Gastrocnemius medialis (tissue), 4 donors: ENCODE measurements around the gene LHX2. TPM values are rescaled to one million over a fixed set of nuclear protein-coding genes. Genes with fewer than 3 reads are reported as not detected.

Experiments
- ATAC-seq, 2 donors: fragments of 150-250 bp; one replicate each; pipeline ENCODE4 v1.9.1; 2016
- DNase-seq, 2 donors: peaks; one replicate each; pipeline ENCODE4 v3.0.0-alpha.2; 2019
- H3K27ac ChIP-seq, 4 donors: fragments of 200-600 bp; sonication (generic); 1 replicate in 1 of 4; 2 replicates in 3 of 4; pipeline ENCODE4 v1.5.1; 2016 to 2018; ENCODE audit warnings: mild to moderate bottlenecking in 2 of 4, moderate library complexity in 1 of 4
- H3K27me3 ChIP-seq, 3 donors: fragments of 200-600 bp; sonication (generic) in 2 of 3; 1 replicate in 1 of 3; 2 replicates in 2 of 3; pipeline versions ENCODE4 v1.5.1 to v1.6.0; 2016 to 2019; ENCODE audit warnings: mild to moderate bottlenecking in 1 of 3, moderate library complexity in 1 of 3
- H3K36me3 ChIP-seq, 2 donors: fragments of 200-600 bp; sonication (generic) in 1 of 2; one replicate each; pipeline ENCODE4 v1.5.1; 2017 to 2018
- H3K4me1 ChIP-seq, 2 donors: fragments of 200-600 bp; sonication (generic) in 1 of 2; one replicate each; pipeline ENCODE4 v1.5.1; 2016 to 2017; ENCODE audit warnings: mild to moderate bottlenecking in 2 of 2
- H3K4me3 ChIP-seq, 4 donors: fragments of 200-600 bp; sonication (generic) in 3 of 4; 1 replicate in 1 of 4; 2 replicates in 3 of 4; pipeline ENCODE4 v1.5.1; 2016 to 2019; ENCODE audit warnings: mild to moderate bottlenecking in 2 of 4
- H3K9me3 ChIP-seq, 3 donors: fragments of 200-600 bp; sonication (generic) in 2 of 3; 1 replicate in 1 of 3; 2 replicates in 2 of 3; pipeline ENCODE4 v1.5.1; 2016 to 2019
- CTCF ChIP-seq, 5 experiments: fragments of 450-650 bp in 3 of 5; fragments of 200-600 bp in 2 of 5; sonication (generic) in 2 of 5; IDR thresholded peaks in 4 of 5; conservative IDR thresholded peaks in 1 of 5; 1 replicate in 4 of 5; 2 replicates in 1 of 5; pipeline ENCODE4 v1.5.1; 2016 to 2019; ENCODE audit warnings: antibody characterized with exemption in 5 of 5, mild to moderate bottlenecking in 3 of 5, moderate library complexity in 3 of 5
- POLR2A ChIP-seq, 2 donors: fragments of 450-650 bp; IDR thresholded peaks; one replicate each; pipeline ENCODE4 v1.6.1; 2017; ENCODE audit warnings: antibody characterized with exemption in 2 of 2, mild to moderate bottlenecking in 2 of 2, moderate library complexity in 2 of 2
- in situ Hi-C, 4 donors: fragments of 200-750 bp; cut with MboI; loops; one replicate each; pipeline versions ENCODE4 v1.15.0 to v1.8.0; 2017; ENCODE audit warnings: low sequenced_read_pairs in 4 of 4
- intact Hi-C: fragments of 100-400 bp; cut with DNase I; formaldehyde crosslinking; loops from one replicate; pipeline ENCODE4 v1.15.1; 2023; ENCODE audit warnings: low total_unique reads
- total RNA-seq, 4 donors: library from RNA; depleted of rRNA; stranded (reverse); fragments of >200 nt; gene quantifications; one replicate each; pipeline versions ENCODE4 v1.1.0 to v1.2.3, GENCODE V29; 2016

The LHX2 gene
- total RNA-seq, 4 donors from 2014 or later, result not detected

- Histone ChIP-seq H3K27ac (no peak overlapping the region), H3K9me3 (no peaks in the 10 kb centered on the region), H3K27me3 (peaks cover 0 to 25% (median 6%) of the 10 kb centered on the region in 3 donors), H3K4me3 (no peak overlapping the region), H3K4me1 (no peaks in the 10 kb centered on the region), H3K36me3 (no peaks in the 10 kb centered on the region)
- no peak for DNase-seq
- TF ChIP-seq CTCF (IDR thresholded peaks at IDR 0.05 in 4 of 5, conservative IDR thresholded peaks at IDR 0.05 in 1 of 5), result no peak
- no peak for TF ChIP-seq POLR2A (IDR thresholded peaks at IDR 0.05)
- ATAC-seq, result no peak
- intact Hi-C loops (no loop called here), in situ Hi-C loops (loop anchor here in 2 of 4 donors (10.0 to 25.0 kb wide), 3 partner anchors 295 to 497 kb away; no protein-coding TSS in a partner anchor)
These were observed 20.7 kb downstream of the LHX2 start for GRCh38 chr9:124032247-124032646.

GRCh38 chr9:124033348-124033747 is 21.8 kb downstream of the LHX2 start:
- intact Hi-C loops, result no loop called here
- in situ Hi-C loops, result loop anchor here in 2 of 4 donors (10.0 to 25.0 kb wide), 3 partner anchors 296 to 499 kb away; no protein-coding TSS in a partner anchor
- Histone ChIP-seq H3K4me1 (no peaks in the 10 kb centered on the region), H3K36me3 (no peaks in the 10 kb centered on the region), H3K27me3 (peaks cover 0 to 32% (median 6%) of the 10 kb centered on the region in 3 donors), H3K27ac (no peak overlapping the region), H3K4me3 (no peak overlapping the region), H3K9me3 (no peaks in the 10 kb centered on the region)
- DNase-seq (no peak), ATAC-seq (no peak)
- TF ChIP-seq CTCF (IDR thresholded peaks at IDR 0.05 in 4 of 5, conservative IDR thresholded peaks at IDR 0.05 in 1 of 5), result no peak
- TF ChIP-seq POLR2A (IDR thresholded peaks at IDR 0.05), result no peak

GRCh38 chr9:124033967-124034366 is 22.4 kb downstream of the LHX2 start:
- intact Hi-C loops, result no loop called here
- no peaks in the 10 kb centered on the region for H3K4me1 ChIP-seq

GRCh38 chr9:124035001-124035650 is 23.6 kb downstream of the LHX2 start:
- H3K27ac ChIP-seq, result no peak overlapping the region
- no peak for ATAC-seq
- intact Hi-C loops (no loop called here), in situ Hi-C loops (loop anchor here in 2 of 4 donors (10.0 to 25.0 kb wide), 3 partner anchors 298 to 500 kb away; no protein-coding TSS in a partner anchor)
- no peak overlapping the region for H3K4me3 ChIP-seq
- H3K4me1 ChIP-seq, result no peaks in the 10 kb centered on the region
- DNase-seq, result no peak
- H3K36me3 ChIP-seq, result no peaks in the 10 kb centered on the region
- no peak for TF ChIP-seq POLR2A (IDR thresholded peaks at IDR 0.05)
- TF ChIP-seq CTCF (IDR thresholded peaks at IDR 0.05 in 4 of 5, conservative IDR thresholded peaks at IDR 0.05 in 1 of 5), result no peak
- H3K9me3 ChIP-seq, result no peaks in the 10 kb centered on the region
- peaks cover 0 to 42% (median 6%) of the 10 kb centered on the region in 3 donors for H3K27me3 ChIP-seq

More at GRCh38 chr9:124033967-124034366, 22.4 kb downstream of the LHX2 start:
- TF ChIP-seq POLR2A (IDR thresholded peaks at IDR 0.05), result no peak
- TF ChIP-seq CTCF (IDR thresholded peaks at IDR 0.05 in 4 of 5, conservative IDR thresholded peaks at IDR 0.05 in 1 of 5), result no peak
- DNase-seq (no peak), ATAC-seq (no peak)
- H3K27ac ChIP-seq, result no peak overlapping the region
- H3K36me3 ChIP-seq, result no peaks in the 10 kb centered on the region
- H3K27me3 ChIP-seq, result peaks cover 0 to 35% (median 6%) of the 10 kb centered on the region in 3 donors
- no peaks in the 10 kb centered on the region for H3K9me3 ChIP-seq
- no peak overlapping the region for H3K4me3 ChIP-seq
- in situ Hi-C loops, result loop anchor here in 2 of 4 donors (10.0 to 25.0 kb wide), 3 partner anchors 297 to 499 kb away; no protein-coding TSS in a partner anchor
